GM21367 (cell line): ENCODE measurements around the gene NUBP2.

Experiments
- ATAC-seq: cut with Tn5 transposase; IDR thresholded peaks from one replicate; pipeline ENCODE4 v1.9.1; 2021; ENCODE audit not compliant: unreplicated experiment

Gene NUBP2

DNA sequence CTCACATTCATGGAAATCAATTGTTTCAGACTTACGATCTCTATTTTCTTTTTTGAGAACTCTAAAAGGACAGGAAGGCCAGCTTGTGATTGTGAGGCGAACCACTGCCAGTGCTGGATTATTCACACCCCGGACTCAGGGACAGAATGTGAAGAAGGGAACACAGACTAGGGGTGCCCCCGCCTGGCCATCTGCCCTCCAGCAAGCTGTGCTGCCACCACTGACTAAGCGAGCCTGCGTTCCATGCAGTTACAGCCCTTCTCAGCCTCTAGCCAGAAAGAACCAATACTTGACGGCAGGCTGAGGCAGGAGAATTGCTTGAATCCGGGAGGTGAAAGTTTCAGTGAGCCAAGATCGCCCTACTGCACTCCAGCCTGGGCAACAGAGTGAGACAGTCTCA is 41.1 kb downstream of the NUBP2 start:
- no peak for ATAC-seq

DNA sequence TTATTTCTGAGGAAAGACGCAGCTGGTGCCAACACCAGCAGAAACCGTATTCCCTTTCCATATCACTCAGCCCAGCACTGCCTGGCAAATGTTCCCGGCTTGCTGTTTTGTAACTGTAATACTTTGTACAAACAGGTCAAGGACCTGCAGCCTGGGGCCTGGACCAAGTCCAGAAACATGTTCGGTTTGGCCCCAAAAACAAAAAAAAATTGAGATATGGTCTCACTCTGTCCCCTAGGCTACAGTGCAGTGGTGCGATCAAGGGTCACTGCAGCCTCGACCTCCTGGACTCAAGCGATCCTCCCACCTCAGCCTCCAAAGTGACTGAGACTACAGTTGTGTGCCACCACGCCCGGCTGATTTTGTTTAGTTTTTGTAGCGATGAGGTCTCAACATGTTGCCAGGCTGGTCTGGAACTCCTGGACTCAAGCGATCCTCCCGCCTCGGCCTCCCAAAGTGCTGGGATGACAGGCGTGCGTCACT is 42.7 kb downstream of the NUBP2 start:
- ATAC-seq = no peak

DNA sequence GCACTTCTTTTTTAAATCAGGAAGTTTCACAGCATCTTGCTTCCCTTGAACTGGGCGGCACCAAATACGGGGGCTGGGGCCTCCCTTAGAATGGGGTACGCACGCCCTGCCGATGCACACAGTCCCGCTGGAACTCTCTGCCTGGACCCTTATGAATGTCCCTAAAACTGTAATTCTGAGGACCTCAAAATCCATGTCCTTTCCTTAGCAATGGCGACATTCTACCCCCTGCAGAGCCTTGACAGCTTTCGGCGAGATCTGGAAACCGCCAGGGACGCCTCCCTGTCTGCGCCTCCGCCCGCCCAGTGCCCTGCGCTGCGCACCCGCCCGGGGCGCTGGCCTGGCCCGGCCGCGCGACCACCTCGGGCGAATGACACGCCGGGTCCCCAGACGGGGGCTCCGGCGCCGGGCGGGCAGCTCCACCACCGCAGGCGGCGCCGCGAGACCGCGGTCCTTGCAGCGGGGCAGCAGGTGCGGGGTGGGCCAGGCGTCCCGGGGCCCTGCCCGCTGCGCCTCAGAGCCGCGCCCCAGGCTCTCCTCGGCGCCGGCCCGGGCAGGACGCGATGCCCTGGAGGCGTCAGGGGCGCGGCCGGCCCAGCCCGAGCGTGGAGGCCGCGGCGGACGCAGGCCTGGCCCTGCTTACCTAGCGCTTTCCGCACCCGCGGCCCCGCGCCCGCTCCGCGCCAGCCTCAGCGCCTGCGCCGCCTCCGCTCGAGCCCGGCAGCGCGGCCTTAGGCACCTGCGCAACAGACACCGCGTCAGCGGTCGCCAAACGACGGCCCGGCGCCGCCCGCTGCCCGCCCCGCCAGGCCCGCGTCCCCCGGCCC is 43.3 kb downstream of the NUBP2 start:
- peak; percentile 31 for ATAC-seq

DNA sequence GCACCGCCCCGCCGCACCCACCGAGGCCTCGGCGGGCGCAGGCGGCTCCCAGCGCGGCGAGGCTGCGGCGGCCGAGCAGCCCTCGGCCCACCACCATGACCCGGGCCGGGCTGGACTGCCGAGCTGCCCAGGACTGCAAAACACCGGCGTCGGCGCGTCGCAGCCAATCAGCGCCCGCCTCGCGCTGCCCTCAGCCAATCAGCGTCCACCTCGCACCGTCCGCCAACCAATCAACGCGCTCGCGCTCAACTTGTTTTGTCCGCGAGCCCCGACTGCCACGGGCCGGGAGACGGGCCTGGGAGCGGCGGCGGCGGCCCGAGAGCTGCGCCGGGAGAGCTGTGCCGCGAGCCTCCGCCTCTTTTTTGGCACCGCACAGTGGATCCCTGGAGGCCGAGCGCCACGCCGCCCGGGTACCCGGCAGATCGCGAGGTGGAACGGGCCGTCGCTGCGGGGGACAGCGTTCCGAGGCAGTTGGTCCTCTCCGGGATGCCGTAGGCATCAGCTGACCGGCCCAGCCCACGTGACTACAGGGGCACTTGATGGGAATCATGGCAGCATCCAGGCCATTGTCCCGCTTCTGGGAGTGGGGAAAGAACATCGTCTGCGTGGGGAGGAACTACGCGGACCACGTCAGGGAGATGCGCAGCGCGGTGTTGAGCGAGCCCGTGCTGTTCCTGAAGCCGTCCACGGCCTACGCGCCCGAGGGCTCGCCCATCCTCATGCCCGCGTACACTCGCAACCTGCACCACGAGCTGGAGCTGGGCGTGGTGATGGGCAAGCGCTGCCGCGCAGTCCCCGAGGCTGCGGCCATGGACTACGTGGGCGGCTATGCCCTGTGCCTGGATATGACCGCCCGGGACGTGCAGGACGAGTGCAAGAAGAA is 44.2 kb downstream of the NUBP2 start, which contains the start of the genes FAHD1 and HAGH:
TSS of gene FAHD1 (plus strand) at position 516 of the 883 bp plus-strand sequence. CDS start at position 549, 33 bp downstream.
TSS of gene HAGH (minus strand) at position 135 of the 883 bp plus-strand sequence. CDS start at position 97, 38 bp downstream.
- ATAC-seq = peak; percentile 67

DNA sequence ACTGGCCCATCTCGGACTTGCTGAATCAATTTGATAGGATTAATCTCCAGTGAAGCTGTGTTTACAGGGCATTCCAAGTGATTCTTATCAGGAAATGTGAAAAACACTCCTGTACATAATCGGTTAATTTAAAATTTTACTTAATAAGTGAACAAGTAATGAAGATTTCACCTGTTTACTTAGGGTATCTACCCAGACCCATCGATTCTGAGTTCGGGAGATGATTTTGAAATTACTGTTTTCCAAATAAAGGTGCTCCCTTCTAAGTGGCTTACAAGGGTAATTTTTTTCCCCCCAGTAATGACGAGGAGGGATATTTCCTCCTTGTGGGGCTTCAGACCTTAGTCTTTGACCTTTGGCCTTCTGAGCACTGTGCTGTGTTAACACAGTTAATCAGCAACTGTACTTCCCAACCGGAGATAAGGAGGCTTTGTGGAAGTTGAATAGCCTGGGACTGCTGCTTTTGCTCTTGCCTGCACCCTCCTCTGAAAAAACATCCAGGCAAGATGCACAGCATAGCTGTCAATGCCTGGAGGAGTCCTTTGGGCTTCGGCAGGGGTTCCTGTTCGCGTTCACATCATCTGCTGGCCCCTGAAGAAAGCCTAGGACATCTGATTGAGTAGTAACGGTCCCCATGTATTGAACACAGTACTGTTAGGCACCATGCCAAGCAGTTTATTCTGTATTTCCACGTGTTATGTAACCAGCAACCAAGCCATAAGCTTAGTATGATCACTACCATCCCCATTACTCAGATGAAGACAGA is 46.1 kb downstream of the NUBP2 start:
- no peak for ATAC-seq

DNA sequence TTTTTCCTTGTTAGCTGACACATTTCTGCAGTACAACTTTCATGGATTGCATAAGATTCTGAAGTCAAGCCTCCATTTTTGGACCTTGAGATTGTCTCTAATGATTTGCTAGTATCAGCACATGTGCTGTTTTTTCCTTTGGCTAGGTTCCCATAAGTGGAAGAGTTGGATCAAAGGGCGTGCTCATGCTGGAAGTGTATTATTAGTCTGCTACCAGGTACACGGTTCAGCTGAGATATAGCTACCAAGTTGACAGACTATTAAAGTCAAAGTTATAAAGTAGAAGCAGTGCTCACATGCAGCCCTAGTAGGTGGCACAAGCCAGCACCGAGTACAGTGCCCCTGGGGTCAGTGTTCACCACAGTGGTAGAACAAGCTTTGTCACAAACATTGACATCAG is 47.5 kb downstream of the NUBP2 start:
- no peak for ATAC-seq

DNA sequence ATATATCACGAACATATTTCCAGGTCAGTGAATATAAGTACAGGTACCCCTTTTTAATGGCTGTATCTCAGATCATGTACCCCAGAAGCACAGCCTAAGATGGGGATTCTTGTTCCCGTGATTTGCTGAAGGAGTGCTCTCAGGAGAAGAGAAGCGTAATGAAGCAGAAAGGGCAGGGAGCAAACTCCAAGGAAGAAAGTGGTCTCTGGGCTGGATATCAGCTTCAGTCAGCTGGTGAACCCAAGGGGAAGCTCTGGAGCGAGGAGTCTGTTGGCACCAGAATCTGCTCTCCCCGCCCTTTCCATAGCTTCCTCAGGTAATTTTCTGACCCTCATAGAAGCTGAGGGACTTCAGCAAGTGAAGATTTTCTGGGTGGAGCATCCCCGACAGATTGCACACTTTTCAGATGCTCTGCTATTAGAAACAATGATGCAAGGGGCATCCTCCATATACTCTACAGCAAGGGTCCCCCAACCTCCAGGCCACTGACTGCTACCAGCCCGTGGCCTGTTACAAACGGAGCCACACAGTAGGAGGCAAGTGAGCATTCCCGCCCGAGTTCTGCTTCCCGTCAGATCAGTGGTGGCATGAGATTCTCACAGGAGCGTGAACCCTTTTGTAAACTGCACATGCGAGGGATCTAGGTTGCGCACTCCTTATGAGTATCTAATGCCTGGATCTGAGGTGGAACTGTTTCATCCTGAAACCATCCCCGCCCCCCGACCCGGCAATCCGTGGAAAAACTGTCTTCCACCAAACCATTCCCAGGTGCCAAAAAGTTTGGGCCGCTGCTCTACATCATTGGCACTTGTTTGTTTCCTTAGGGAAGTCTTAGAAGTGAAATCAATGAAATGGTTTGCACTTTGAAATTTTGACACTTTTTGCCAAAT is 48.7 kb downstream of the NUBP2 start:
- ATAC-seq = no peak

DNA sequence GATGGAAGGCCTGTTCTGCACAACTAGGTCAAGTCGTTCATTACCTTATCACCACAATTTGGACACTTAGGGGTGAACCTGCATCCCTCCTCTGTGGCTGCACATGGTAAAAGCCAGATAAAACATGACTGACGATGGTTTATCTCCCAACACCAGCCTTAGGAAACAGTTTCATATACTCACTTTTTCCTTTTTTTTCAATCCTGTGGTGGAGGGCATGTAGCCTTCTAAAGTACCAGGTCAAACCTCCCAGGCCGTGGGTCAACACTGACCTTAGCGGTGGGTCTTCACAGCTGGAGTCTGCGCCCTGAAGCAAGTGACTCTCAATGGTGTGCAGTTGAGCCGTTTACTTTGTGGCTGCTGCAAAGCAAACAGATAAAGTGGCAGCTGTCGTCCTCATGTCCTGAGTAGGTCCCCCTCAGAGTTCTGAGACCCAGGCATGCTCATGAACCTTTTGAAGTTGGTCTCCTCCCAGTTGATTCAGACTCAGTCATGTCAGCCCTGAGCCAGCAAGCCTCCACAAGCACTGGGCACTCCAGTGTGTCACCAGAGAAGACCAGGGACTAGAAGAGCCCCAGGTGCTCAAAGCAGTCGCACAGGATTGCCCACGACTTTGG is 50.2 kb downstream of the NUBP2 start:
- no peak for ATAC-seq

DNA sequence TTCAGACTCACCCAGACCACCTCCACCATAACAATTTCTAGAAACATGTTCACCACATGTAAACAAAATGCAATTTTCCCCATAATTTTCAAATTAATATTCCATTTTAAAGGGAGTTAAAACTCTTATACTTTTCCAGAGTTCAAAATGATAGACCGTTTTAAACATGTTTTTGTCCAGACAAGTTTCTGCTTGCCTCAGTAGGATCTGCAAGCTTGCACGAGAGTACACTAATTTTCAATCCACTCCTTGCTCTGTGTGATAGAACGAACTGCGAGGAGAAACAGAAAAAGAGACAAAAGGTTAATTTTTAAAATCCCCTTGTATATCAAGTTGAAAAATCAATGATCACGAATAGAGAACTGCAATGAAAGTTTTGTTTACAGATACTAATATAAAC is 51.3 kb downstream of the NUBP2 start:
- no peak for ATAC-seq
